Subcutaneous abdominal adipose tissue (tissue), 5 donors: ENCODE measurements around the gene GPLD1.

ENCODE experiments used
- H3K27ac ChIP-seq: one replicate; pipeline ENCODE4 v1.7.0; 2013; ENCODE audit warnings: low read depth, mild to moderate bottlenecking, inconsistent platforms, low read length, moderate library complexity
- H3K27me3 ChIP-seq, 5 donors: one replicate each; pipeline ENCODE4 v1.7.0; 2013; ENCODE audit warnings: low read length in 5 of 5, inconsistent platforms in 1 of 5; ENCODE audit not compliant: control insufficient read depth in 5 of 5, insufficient read depth in 4 of 5
- H3K36me3 ChIP-seq, 5 donors: one replicate each; pipeline ENCODE4 v1.7.0; 2013; ENCODE audit warnings: low read length in 5 of 5; ENCODE audit not compliant: control insufficient read depth in 5 of 5, insufficient read depth in 5 of 5
- H3K4me1 ChIP-seq, 5 donors: one replicate each; pipeline ENCODE4 v1.7.0; 2013; ENCODE audit warnings: low read length in 5 of 5, mild to moderate bottlenecking in 3 of 5, moderate library complexity in 1 of 5; ENCODE audit not compliant: control insufficient read depth in 5 of 5, insufficient read depth in 5 of 5
- H3K4me3 ChIP-seq, 5 donors: one replicate each; pipeline ENCODE4 v1.7.0; 2013; ENCODE audit warnings: low read length in 5 of 5, low read depth in 1 of 5
- H3K9ac ChIP-seq, 5 donors: one replicate each; pipeline ENCODE4 v1.7.0; 2013; ENCODE audit warnings: low read length in 5 of 5, mild to moderate bottlenecking in 4 of 5, moderate library complexity in 3 of 5
- H3K9me3 ChIP-seq, 5 donors: one replicate each; pipeline ENCODE4 v1.7.0; 2013; ENCODE audit warnings: low read length in 5 of 5; ENCODE audit not compliant: control insufficient read depth in 5 of 5
- donor health status: healthy.
- donor health status: healthy.
- donor health status: healthy.
- donor health status: healthy.
- donor health status: healthy.

GPLD1 gene

DNA sequence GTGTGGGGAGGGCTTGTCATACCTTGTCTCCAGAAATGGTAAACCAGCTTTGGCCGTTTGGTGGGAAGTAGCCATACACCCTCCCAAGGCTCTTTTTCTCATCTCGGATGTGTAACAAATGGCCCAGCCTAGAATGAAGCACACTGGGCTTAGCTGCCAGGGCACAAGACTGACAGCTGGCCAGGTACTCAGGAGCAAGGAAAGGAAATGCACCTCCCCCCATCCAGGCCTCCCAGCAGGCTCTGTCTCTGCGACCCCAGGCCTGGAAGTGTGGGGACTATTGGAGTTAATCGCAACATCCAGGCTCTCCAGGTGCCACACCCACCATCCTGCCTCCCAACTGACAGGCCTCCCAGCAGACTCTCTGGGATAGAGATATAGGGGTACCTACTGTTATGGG is 43.7 kb downstream of the GPLD1 start:
- Histone ChIP-seq H3K27ac (no peak overlapping the region), H3K4me1 (no peaks in the 10 kb centered on the region), H3K36me3 (peaks cover 0 to 12% (median 0%) of the 10 kb centered on the region in 5 donors), H3K4me3 (no peak overlapping the region), H3K27me3 (no peaks in the 10 kb centered on the region), H3K9ac (no peak overlapping the region), H3K9me3 (no peaks in the 10 kb centered on the region)

- no peak overlapping the region for H3K9ac ChIP-seq
Measured at GRCh38 chr6:24444588-24444987, 44.8 kb downstream of the GPLD1 start.

DNA sequence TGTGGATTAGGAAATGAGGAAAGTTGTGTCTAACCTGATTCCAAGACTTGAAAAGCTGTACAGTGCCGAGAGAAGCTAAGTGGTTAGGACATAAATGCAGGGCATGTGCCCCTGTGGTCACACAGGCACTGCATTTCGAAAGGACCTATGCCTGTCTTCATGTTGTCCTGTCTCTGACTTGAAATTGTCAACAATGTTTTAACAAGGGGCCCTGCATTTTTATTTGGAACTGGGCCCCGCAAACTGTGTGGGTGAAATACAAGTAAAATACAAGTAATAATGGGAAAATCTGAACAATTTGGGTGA is 47.8 kb downstream of the GPLD1 start:
- no peaks in the 10 kb centered on the region for H3K27me3 ChIP-seq

More at GRCh38 chr6:24444588-24444987, 44.8 kb downstream of the GPLD1 start:
- Histone ChIP-seq H3K27me3 (no peaks in the 10 kb centered on the region), H3K9me3 (no peaks in the 10 kb centered on the region), H3K4me1 (no peaks in the 10 kb centered on the region), H3K4me3 (no peak overlapping the region), H3K27ac (no peak overlapping the region), H3K36me3 (peaks cover 0 to 14% (median 0%) of the 10 kb centered on the region in 5 donors)

DNA sequence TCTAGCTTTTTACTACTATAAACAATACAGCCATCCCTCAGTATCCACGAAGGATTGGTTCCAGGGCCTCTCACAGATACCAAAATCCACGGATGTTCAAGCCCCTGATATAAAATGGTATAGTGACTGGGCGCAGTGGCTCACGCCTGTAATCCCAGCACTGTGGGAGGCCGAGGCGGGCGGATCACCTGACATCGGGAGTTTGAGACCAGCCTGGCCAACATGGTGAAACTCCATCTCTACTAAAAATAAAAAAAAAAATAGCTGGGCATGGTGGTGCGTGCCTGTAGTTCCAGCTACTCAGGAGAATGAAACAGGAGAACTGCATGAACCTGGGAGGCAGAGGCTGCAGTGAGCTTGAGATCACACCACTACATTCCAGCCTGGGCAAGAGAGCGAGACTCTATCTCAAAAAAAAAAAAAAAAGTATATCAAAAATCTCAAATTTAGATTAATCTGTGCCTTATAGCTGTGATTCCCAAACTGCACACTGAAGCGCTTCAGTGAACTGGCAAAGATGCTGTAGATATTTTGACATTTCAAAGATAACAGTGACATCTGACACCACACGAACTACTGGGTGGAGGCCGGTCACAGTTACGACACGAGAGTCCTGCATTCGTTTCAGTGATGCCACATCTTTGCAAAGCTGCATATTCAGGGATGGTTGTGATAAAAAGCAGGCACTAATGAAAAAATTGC is 48.3 kb downstream of the GPLD1 start:
- Histone ChIP-seq H3K4me3 (no peak overlapping the region), H3K27me3 (no peaks in the 10 kb centered on the region), H3K4me1 (peaks cover 0 to 4% (median 0%) of the 10 kb centered on the region in 5 donors), H3K27ac (no peak overlapping the region), H3K36me3 (peaks cover 0 to 10% (median 0%) of the 10 kb centered on the region in 5 donors), H3K9me3 (no peaks in the 10 kb centered on the region), H3K9ac (no peak overlapping the region)

More for the DNA sequence above, 47.8 kb downstream of the GPLD1 start:
- Histone ChIP-seq H3K36me3 (peaks cover 0 to 11% (median 0%) of the 10 kb centered on the region in 5 donors), H3K9me3 (no peaks in the 10 kb centered on the region), H3K9ac (no peak overlapping the region), H3K4me1 (no peaks in the 10 kb centered on the region), H3K4me3 (no peak overlapping the region), H3K27ac (no peak overlapping the region)

DNA sequence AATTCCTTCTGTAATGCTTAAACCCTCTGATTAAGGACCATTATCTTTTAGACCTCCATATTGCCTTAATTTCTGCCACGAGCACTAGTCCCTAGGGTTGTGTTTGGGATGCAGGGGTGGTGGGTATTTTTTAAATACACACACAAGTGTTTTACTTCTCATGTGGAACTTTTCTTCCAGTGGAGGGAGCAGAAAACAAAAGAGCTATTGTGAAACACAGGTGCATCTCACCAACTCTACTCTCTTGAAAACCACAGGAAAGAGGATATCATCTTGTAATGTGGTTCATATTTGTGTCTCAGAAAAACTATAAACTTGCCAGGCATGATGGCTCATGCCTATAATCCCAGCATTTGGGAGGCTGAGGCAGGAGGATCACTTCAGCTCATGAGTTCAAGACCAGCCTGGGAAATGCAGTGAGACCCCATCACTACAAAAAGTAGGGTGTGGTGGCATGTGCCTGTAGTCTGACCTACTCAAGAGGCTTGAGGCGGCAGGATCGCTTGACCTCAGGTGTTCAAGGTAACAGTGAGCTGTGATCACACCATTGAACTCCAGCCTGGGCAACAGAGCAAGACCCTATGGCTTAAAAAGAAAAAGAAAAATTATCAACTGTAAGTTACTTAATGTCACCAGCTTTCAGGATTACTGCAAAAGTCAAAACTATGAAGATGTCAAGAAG is 49.4 kb downstream of the GPLD1 start:
- Histone ChIP-seq H3K27me3 (no peaks in the 10 kb centered on the region), H3K9me3 (no peaks in the 10 kb centered on the region), H3K4me1 (peaks cover 0 to 7% (median 0%) of the 10 kb centered on the region in 5 donors), H3K9ac (no peak overlapping the region), H3K36me3 (peaks cover 0 to 7% (median 0%) of the 10 kb centered on the region in 5 donors), H3K4me3 (no peak overlapping the region), H3K27ac (no peak overlapping the region)

GRCh38 chr6:24436979-24437378 is 52.4 kb downstream of the GPLD1 start:
- Histone ChIP-seq H3K4me1 (peaks cover 0 to 7% (median 0%) of the 10 kb centered on the region in 5 donors), H3K27ac (no peak overlapping the region), H3K36me3 (peaks cover 0 to 7% (median 3%) of the 10 kb centered on the region in 5 donors), H3K4me3 (no peak overlapping the region), H3K9me3 (no peaks in the 10 kb centered on the region), H3K9ac (no peak overlapping the region), H3K27me3 (no peaks in the 10 kb centered on the region)

DNA sequence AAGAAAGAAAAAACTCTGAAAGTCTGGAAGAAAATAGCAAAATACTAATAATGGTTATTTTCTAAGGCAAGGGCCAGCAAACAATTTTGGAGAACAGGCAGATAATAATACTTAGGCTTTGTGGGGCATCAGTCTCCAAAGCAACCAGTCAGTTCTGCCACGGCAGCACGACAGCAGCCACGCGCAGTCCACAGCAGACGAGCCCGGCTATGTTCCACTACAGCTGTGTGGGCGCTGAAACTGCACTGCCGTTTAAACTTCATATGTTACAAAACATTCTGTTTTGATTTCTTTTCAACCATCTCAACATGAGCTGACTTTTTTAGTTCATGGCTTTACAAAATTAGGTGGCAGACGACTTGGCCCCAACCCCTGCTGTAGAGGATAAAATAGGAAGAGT is 56.8 kb downstream of the GPLD1 start:
- Histone ChIP-seq H3K27ac (no peak overlapping the region), H3K4me3 (no peak overlapping the region), H3K9me3 (no peaks in the 10 kb centered on the region), H3K36me3 (peaks cover 2 to 13% (median 7%) of the 10 kb centered on the region in 5 donors), H3K9ac (no peak overlapping the region), H3K27me3 (no peaks in the 10 kb centered on the region), H3K4me1 (peaks cover 0 to 7% (median 0%) of the 10 kb centered on the region in 5 donors)

DNA sequence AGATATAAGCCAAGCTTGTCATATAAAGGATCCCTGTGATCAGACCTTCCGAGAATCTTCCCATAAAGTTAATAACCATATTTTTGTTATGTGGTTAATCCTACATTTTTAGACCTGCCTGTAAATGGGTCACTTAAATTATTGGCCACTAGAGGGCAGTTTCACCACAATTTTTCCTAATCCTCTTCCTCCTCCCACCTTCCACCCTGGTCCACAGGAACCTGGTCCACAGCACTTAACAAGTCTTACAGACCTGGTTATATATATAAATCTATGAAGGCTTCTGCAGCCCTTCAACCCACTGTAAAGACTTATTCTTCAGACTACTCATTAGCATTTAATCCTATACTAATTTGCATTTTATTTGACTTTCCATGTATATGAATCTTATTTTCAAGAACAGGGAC is 58.3 kb downstream of the GPLD1 start:
- Histone ChIP-seq H3K9ac (no peak overlapping the region), H3K4me3 (no peak overlapping the region), H3K36me3 (peaks cover 0 to 14% (median 8%) of the 10 kb centered on the region in 5 donors), H3K27ac (no peak overlapping the region), H3K4me1 (peaks cover 0 to 3% (median 0%) of the 10 kb centered on the region in 5 donors), H3K9me3 (no peaks in the 10 kb centered on the region), H3K27me3 (no peaks in the 10 kb centered on the region)

DNA sequence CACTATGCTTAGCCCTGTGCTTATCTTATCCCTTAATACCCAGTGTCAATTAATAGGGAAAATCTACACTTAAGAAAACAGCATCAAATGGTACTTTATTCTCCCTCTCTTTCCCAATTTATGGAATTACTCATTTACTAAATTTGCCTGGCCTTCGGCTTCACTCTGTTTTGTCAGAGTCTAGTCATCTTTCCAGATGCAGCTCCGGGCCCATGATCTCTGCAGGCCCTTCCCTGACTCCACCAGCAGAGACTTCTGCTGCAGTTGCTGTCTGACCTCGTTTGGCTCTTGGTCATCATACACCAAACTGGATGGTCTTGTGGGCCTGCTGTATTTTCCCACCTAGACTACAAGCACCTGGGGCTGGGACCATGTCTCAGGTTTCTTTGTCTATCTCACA is 59.3 kb downstream of the GPLD1 start:
- Histone ChIP-seq H3K9me3 (no peaks in the 10 kb centered on the region), H3K27me3 (no peaks in the 10 kb centered on the region), H3K4me3 (no peak overlapping the region), H3K9ac (no peak overlapping the region), H3K4me1 (no peaks in the 10 kb centered on the region), H3K36me3 (peaks cover 8 to 23% (median 15%) of the 10 kb centered on the region in 5 donors), H3K27ac (no peak overlapping the region)

DNA sequence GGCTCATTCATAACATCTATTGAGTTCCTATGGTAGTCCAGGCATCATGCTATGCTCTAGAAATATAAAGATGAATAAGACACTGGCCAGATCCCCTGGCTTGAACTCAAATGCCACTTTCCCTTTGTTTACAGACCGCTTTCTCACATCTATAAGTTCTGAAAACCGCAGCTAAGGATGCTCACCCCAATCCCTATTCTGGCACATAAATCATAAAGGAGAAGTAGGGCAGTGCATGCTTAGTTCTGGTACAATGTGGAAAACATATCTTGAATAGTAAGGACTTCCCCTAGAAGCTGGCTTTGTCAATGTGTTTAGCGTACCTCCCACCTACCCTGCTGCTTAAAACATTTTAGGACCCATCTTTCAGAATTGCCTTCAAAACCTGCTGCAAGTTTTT is 60.2 kb downstream of the GPLD1 start:
- no peak overlapping the region for H3K4me3 ChIP-seq
- H3K9ac ChIP-seq: no peak overlapping the region
- no peak overlapping the region for H3K27ac ChIP-seq
- H3K36me3 ChIP-seq: peaks cover 16 to 32% (median 22%) of the 10 kb centered on the region in 5 donors
- H3K4me1 ChIP-seq: no peaks in the 10 kb centered on the region
- H3K27me3 ChIP-seq: no peaks in the 10 kb centered on the region
- no peaks in the 10 kb centered on the region for H3K9me3 ChIP-seq
